NT2/D1 (cell line): Measurements from ENCODE around the gene GPR171.

ENCODE experiments used
- SUZ12 ChIP-seq: IDR thresholded peaks from 2 replicates; pipeline ENCODE4 v1.6.1; 2011; ENCODE audit not compliant: insufficient read length, insufficient read depth; ENCODE audit errors: extremely low read depth
- YY1 ChIP-seq: IDR thresholded peaks from 2 replicates; pipeline ENCODE4 v1.6.1; 2011; ENCODE audit not compliant: insufficient read length, insufficient read depth

GRCh38 chr3:151178208-151178845 is 24.7 kb downstream of the GPR171 start:
- no peak for TF ChIP-seq SUZ12
- TF ChIP-seq YY1 = no peak
